CD8-positive, alpha-beta memory T cell (primary cell): ENCODE measurements around the gene MACROD2. TPM values are rescaled to one million over a fixed set of nuclear protein-coding genes. Genes with fewer than 3 reads are reported as not detected.

Source experiments
- CTCF ChIA-PET: fragments of 350-600 bp; sonication (Branson Sonifier 250); formaldehyde crosslinking; loops from one replicate; lab custom pipeline; 2021; ENCODE audit warnings: antibody characterized with exemption; lab: Charles Lee
- POLR2A ChIA-PET: fragments of 350-600 bp; sonication (Branson Sonifier 250); formaldehyde crosslinking; loops from one replicate; lab custom pipeline; 2021; ENCODE audit warnings: antibody characterized with exemption; lab: Charles Lee
- DNase-seq, 5 donors: peaks; one replicate each; pipeline versions ENCODE4 v3.0.0 to v3.0.0-alpha.2; 2020 to 2022; ENCODE audit warnings: mixed read lengths in 1 of 5
- H3K27ac ChIP-seq: one replicate; pipeline ENCODE4 v1.7.0; 2013; ENCODE audit warnings: low read depth, mild to moderate bottlenecking, low read length, moderate library complexity
- H3K27me3 ChIP-seq: 2 replicates; pipeline ENCODE4 v1.7.0; 2013; ENCODE audit warnings: low read length, mild to moderate bottlenecking; ENCODE audit not compliant: insufficient read depth, poor library complexity, severe bottlenecking
- H3K36me3 ChIP-seq: 2 replicates; pipeline ENCODE4 v1.7.0; 2013; ENCODE audit warnings: mild to moderate bottlenecking, low read length, moderate library complexity; ENCODE audit not compliant: insufficient read depth
- H3K4me1 ChIP-seq: 2 replicates; pipeline ENCODE4 v1.7.0; 2013; ENCODE audit warnings: mild to moderate bottlenecking, low read length, moderate library complexity; ENCODE audit not compliant: insufficient read depth
- H3K4me3 ChIP-seq: 2 replicates; pipeline ENCODE4 v1.7.0; 2013; ENCODE audit warnings: mild to moderate bottlenecking, low read length
- H3K9me3 ChIP-seq: 2 replicates; pipeline ENCODE4 v1.7.0; 2013; ENCODE audit warnings: mild to moderate bottlenecking, low read length
- H3K27ac Mint-ChIP-seq, 8 donors: one replicate each; pipeline ENCODE4 v1.8.0; 2020 to 2021; ENCODE audit warnings: mixed read lengths in 8 of 8, mild to moderate bottlenecking in 6 of 8, inconsistent platforms in 3 of 8, moderate library complexity in 3 of 8
- H3K27me3 Mint-ChIP-seq, 2 donors: one replicate each; pipeline ENCODE4 v1.8.0; 2020 to 2021; ENCODE audit warnings: mixed read lengths in 2 of 2, mild to moderate bottlenecking in 1 of 2, moderate library complexity in 1 of 2
- H3K36me3 Mint-ChIP-seq, 3 donors: one replicate each; pipeline ENCODE4 v1.8.0; 2020 to 2021; ENCODE audit warnings: mixed read lengths in 3 of 3, inconsistent platforms in 1 of 3, mild to moderate bottlenecking in 1 of 3
- H3K4me1 Mint-ChIP-seq, 3 donors: one replicate each; pipeline ENCODE4 v1.8.0; 2020 to 2021; ENCODE audit warnings: mixed read lengths in 3 of 3, inconsistent platforms in 1 of 3, mild to moderate bottlenecking in 1 of 3
- H3K4me3 Mint-ChIP-seq, 7 donors: one replicate each; pipeline ENCODE4 v1.8.0; 2020 to 2021; ENCODE audit warnings: mixed read lengths in 7 of 7, mild to moderate bottlenecking in 6 of 7, moderate library complexity in 4 of 7, inconsistent platforms in 2 of 7
- H3K9me3 Mint-ChIP-seq, 5 donors: one replicate each; pipeline ENCODE4 v1.8.0; 2020 to 2022; ENCODE audit warnings: mixed read lengths in 5 of 5, mild to moderate bottlenecking in 3 of 5, moderate library complexity in 2 of 5, inconsistent platforms in 1 of 5
- polyA plus RNA-seq: library from polyadenylated mRNA; unstranded; fragments of 300-500 nt; fragmentation: Illumina TruSeq; gene quantifications from one replicate; pipeline ENCODE4 v1.2.3, GENCODE V29; 2021
- total RNA-seq, 2 experiments: library from RNA; stranded (reverse); gene quantifications; one replicate each; pipeline ENCODE4 v1.2.3, GENCODE V29; 2021

MACROD2 gene
- total and polyA plus RNA-seq, 3 experiments from 2014 or later: not detected

- Mint-ChIP-seq H3K4me1 (no peaks in the 10 kb centered on the region), H3K27ac (no peak overlapping the region), H3K36me3 (no peaks in the 10 kb centered on the region), H3K27me3 (no peaks in the 10 kb centered on the region), H3K9me3 (peaks cover 0 to 9% (median 6%) of the 10 kb centered on the region in 5 donors), H3K4me3 (no peak overlapping the region)
- ChIA-PET POLR2A (no interaction called here), CTCF (no interaction called here)
- no peaks in the 10 kb centered on the region for H3K27me3 ChIP-seq
- DNase-seq: no peak
- H3K4me3 ChIP-seq: no peak overlapping the region
- H3K4me1 ChIP-seq: no peaks in the 10 kb centered on the region
- no peaks in the 10 kb centered on the region for H3K36me3 ChIP-seq
- no peaks in the 10 kb centered on the region for H3K9me3 ChIP-seq
- H3K27ac ChIP-seq: no peak overlapping the region
Measured at GRCh38 chr20:15756002-15756753, 1760.9 kb downstream of the MACROD2 start.

- no peak for DNase-seq
- no peaks in the 10 kb centered on the region for H3K9me3 ChIP-seq
- H3K4me3 ChIP-seq: no peak overlapping the region
- ChIA-PET CTCF (no interaction called here), POLR2A (no interaction called here)
- Mint-ChIP-seq H3K27me3 (no peaks in the 10 kb centered on the region), H3K4me3 (no peak overlapping the region), H3K27ac (no peak overlapping the region), H3K4me1 (no peaks in the 10 kb centered on the region), H3K9me3 (peaks cover 0 to 9% (median 6%) of the 10 kb centered on the region in 5 donors), H3K36me3 (no peaks in the 10 kb centered on the region)
- H3K27me3 ChIP-seq: no peaks in the 10 kb centered on the region
- no peak overlapping the region for H3K27ac ChIP-seq
- no peaks in the 10 kb centered on the region for H3K36me3 ChIP-seq
- H3K4me1 ChIP-seq: no peaks in the 10 kb centered on the region
Measured at GRCh38 chr20:15756754-15757115, 1761.4 kb downstream of the MACROD2 start.

DNA sequence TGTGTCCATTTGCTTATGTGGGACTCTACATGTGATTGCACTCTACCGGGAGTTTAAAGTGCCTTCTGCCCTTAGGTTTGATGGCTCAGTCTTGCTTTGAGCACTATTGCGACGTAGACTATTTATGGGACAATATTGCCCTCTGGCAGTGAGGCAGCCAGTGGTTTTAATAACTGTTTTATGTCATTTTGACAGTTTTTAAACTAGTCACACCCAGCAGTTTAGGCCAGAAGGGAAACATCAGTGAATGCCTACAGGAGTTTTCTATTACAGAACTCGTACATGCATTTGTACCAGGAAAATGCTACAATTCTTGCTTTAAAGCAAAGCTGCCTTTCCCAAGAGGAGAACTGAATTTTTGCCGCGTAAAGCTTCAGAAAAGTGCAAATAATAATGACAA, 1764.3 kb downstream of the MACROD2 start:
- ChIA-PET POLR2A (no interaction called here), CTCF (no interaction called here)

DNA sequence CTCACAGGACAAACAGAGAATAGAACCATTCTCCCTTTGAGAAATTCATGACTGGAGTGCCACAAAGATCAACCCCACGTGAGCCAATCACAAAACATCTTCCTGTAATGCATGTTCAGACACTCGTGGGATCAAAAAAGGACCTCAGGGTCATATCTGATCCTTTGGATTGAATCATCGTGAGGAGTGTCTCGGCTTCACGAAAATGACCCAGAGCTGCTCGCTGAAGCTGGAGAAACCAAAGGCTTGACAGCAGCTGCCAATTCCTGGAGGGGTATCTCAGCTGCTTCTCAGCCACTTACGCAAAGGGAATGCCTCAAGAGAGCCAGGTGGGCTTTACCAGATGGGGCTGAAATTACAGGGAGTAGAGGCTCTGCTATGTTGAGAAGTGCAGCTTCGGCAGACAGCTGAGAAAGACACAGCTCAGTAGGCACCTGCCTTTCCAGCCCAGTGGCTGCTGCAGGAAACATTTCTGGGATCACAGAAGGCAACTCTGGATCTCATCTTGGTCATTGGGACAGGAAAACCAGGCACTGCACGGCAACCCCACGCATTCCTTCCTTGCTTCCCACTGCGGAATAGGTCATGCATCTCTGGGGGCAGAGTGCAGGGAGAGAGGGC, 1764.8 kb downstream of the MACROD2 start:
- H3K4me1 Mint-ChIP-seq: no peaks in the 10 kb centered on the region
- CTCF ChIA-PET: no interaction called here
- no peaks in the 10 kb centered on the region for H3K9me3 ChIP-seq

More for the DNA sequence above, 1764.3 kb downstream of the MACROD2 start:
- H3K4me1 Mint-ChIP-seq: no peaks in the 10 kb centered on the region
- H3K4me3 ChIP-seq: no peak overlapping the region
- H3K36me3 ChIP-seq: no peaks in the 10 kb centered on the region
- no peaks in the 10 kb centered on the region for H3K9me3 ChIP-seq
- no peak overlapping the region for H3K4me3 Mint-ChIP-seq
- DNase-seq: no peak
- H3K27ac ChIP-seq: no peak overlapping the region
- no peaks in the 10 kb centered on the region for H3K4me1 ChIP-seq
- no peaks in the 10 kb centered on the region for H3K36me3 Mint-ChIP-seq
- H3K9me3 Mint-ChIP-seq: peaks cover 4 to 9% (median 6%) of the 10 kb centered on the region in 5 donors
- H3K27me3 Mint-ChIP-seq: no peaks in the 10 kb centered on the region
- no peak overlapping the region for H3K27ac Mint-ChIP-seq
- H3K27me3 ChIP-seq: no peaks in the 10 kb centered on the region

GRCh38 chr20:15763366-15763765, 1768.0 kb downstream of the MACROD2 start:
- Mint-ChIP-seq H3K36me3 (no peaks in the 10 kb centered on the region), H3K27ac (no peak overlapping the region), H3K4me1 (no peaks in the 10 kb centered on the region), H3K9me3 (peaks cover 0 to 16% (median 4%) of the 10 kb centered on the region in 5 donors), H3K27me3 (no peaks in the 10 kb centered on the region), H3K4me3 (no peak overlapping the region)
- Histone ChIP-seq H3K4me3 (no peak overlapping the region), H3K36me3 (no peaks in the 10 kb centered on the region), H3K4me1 (no peaks in the 10 kb centered on the region), H3K9me3 (no peaks in the 10 kb centered on the region), H3K27me3 (no peaks in the 10 kb centered on the region), H3K27ac (no peak overlapping the region)
- ChIA-PET CTCF (no interaction called here), POLR2A (no interaction called here)
- no peak for DNase-seq

More for the DNA sequence above, 1764.8 kb downstream of the MACROD2 start:
- no peak overlapping the region for H3K27ac ChIP-seq
- no peaks in the 10 kb centered on the region for H3K36me3 ChIP-seq
- Mint-ChIP-seq H3K9me3 (peaks cover 4 to 10% (median 6%) of the 10 kb centered on the region in 5 donors), H3K27me3 (no peaks in the 10 kb centered on the region), H3K4me3 (no peak overlapping the region), H3K36me3 (no peaks in the 10 kb centered on the region), H3K27ac (no peak overlapping the region)
- H3K27me3 ChIP-seq: no peaks in the 10 kb centered on the region
- no peaks in the 10 kb centered on the region for H3K4me1 ChIP-seq
- H3K4me3 ChIP-seq: no peak overlapping the region
- no peak for DNase-seq
- POLR2A ChIA-PET: no interaction called here

DNA sequence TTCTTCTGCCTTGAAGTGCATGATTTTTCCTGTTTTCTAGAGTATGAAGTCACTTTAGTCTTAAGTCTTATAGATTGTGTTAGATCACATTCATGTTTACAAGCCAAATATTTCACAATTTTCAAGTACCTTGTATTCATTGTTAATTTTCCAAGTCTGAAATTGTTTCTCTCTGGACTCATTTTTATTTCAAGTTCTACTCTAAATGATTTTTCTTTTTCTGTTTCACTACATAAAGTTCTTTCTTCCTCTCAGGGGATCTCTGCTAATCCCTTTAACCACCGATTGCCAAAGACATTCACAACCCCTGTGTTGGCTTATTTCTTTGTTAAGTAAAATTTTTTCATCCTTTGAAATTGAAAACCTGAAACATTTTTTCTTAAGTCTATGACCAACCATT, 1772.3 kb downstream of the MACROD2 start:
- DNase-seq: no peak
- H3K9me3 ChIP-seq: no peaks in the 10 kb centered on the region
- H3K4me1 Mint-ChIP-seq: no peaks in the 10 kb centered on the region
- no peak overlapping the region for H3K27ac Mint-ChIP-seq
- H3K27me3 Mint-ChIP-seq: no peaks in the 10 kb centered on the region
- no peaks in the 10 kb centered on the region for H3K36me3 Mint-ChIP-seq
- H3K27me3 ChIP-seq: no peaks in the 10 kb centered on the region
- H3K4me3 Mint-ChIP-seq: no peak overlapping the region
- H3K4me3 ChIP-seq: no peak overlapping the region
- H3K27ac ChIP-seq: no peak overlapping the region
- no peaks in the 10 kb centered on the region for H3K36me3 ChIP-seq
- peaks cover 3 to 20% (median 7%) of the 10 kb centered on the region in 5 donors for H3K9me3 Mint-ChIP-seq
- H3K4me1 ChIP-seq: no peaks in the 10 kb centered on the region
- ChIA-PET CTCF (no interaction called here), POLR2A (no interaction called here)

DNA sequence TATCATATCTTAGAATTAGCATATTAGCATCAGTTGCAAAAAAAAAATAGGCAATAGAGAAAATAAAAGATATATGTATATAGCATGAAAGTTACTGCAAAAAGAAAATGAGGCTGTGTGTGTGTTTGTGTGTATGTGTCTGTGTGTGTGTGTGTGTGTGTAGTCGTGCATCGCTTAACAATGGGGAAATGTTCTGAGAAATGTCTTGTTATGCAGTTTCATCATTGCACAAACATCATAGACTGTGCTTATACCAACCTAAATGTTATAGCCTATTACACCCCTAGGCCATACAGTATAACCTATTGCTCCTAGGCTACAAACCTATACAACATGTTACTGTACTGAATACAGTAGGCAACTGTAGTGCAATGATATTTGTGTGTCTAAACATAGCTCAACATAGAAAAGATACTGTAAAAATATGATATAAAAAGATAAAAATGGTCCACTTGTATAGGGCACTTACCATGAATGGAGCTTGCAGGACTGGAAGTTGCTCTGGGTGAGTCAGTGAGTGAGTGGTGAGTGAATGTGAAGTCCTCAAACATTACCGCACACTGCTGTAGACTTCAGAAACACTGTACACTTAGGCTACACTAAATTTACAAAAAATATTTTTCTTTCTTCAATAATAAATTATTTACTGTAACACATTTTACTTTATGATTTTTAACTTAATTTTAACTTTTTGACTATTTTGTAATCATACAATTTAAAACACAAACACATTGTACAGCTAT, 1772.9 kb downstream of the MACROD2 start:
- Mint-ChIP-seq H3K27ac (no peak overlapping the region), H3K27me3 (no peaks in the 10 kb centered on the region), H3K4me3 (no peak overlapping the region), H3K36me3 (no peaks in the 10 kb centered on the region), H3K9me3 (peaks cover 3 to 17% (median 7%) of the 10 kb centered on the region in 5 donors), H3K4me1 (no peaks in the 10 kb centered on the region)
- DNase-seq: no peak
- no peaks in the 10 kb centered on the region for H3K36me3 ChIP-seq
- no peaks in the 10 kb centered on the region for H3K4me1 ChIP-seq
- POLR2A ChIA-PET: no interaction called here
- no peak overlapping the region for H3K27ac ChIP-seq
- no peaks in the 10 kb centered on the region for H3K9me3 ChIP-seq
- no peaks in the 10 kb centered on the region for H3K27me3 ChIP-seq
- H3K4me3 ChIP-seq: no peak overlapping the region
- CTCF ChIA-PET: no interaction called here

DNA sequence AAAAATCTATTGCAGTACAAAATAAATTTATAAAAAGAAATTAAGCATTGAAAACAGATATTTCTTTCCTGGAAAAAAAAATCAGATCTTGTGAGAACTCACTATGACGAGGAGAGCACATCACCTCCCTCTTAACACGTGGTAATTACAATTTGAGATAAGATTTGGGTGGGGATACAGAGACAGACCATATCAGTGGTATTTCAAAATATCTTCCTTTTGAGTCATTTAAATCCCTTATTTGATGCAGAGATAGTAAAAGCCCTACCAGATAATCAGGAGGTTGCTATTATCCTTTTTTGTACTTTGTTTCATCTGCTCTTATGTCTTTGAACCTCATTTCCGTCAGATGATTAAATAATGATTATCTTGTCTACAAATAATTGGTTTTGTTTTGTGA, 1777.5 kb downstream of the MACROD2 start:
- Histone ChIP-seq H3K27me3 (no peaks in the 10 kb centered on the region), H3K27ac (no peak overlapping the region), H3K4me1 (no peaks in the 10 kb centered on the region), H3K9me3 (no peaks in the 10 kb centered on the region), H3K4me3 (no peak overlapping the region), H3K36me3 (no peaks in the 10 kb centered on the region)
- Mint-ChIP-seq H3K27me3 (no peaks in the 10 kb centered on the region), H3K36me3 (no peaks in the 10 kb centered on the region), H3K4me3 (no peak overlapping the region), H3K27ac (no peak overlapping the region), H3K4me1 (no peaks in the 10 kb centered on the region), H3K9me3 (peaks cover 3 to 22% (median 7%) of the 10 kb centered on the region in 5 donors)
- DNase-seq: no peak
- ChIA-PET CTCF (no interaction called here), POLR2A (interaction anchor here (0.6 kb wide), 1 partner anchor 45 kb away, joined by 3 read pairs; no protein-coding TSS in a partner anchor)
